Hippocampal formation (tissue), 2 donors: ENCODE data around the gene GPR155.
"Not testable (repeated sequence)": the region's sequence is repeated elsewhere in the genome, so short reads cannot be mapped to it uniquely, and the experiment has no call there.

Source experiments
- DNase-seq, 2 donors: peaks; one replicate each; lab custom pipeline; 2025; lab: John Stamatoyannopoulos, UW

The GPR155 gene

DNA sequence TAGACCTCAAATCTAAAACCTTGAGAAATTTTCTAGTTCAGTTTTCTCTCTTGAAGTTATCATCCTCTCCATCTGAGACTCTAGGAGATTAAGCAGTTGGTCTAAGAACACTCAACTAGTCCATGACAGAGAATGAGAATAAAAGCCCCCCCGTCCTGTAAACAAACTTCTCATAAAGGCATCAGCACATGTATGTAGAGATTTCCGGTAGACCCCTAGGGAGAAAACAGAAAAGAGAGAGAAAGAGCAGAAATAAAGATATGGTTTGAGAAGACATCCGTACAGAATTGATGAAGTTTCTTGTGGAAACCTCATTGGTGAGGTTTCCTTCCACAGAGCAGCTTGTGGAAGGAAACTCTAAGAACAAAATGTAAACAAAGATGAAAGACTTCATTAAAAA is 3.2 kb upstream of the GPR155 start:
- no peak for DNase-seq

DNA sequence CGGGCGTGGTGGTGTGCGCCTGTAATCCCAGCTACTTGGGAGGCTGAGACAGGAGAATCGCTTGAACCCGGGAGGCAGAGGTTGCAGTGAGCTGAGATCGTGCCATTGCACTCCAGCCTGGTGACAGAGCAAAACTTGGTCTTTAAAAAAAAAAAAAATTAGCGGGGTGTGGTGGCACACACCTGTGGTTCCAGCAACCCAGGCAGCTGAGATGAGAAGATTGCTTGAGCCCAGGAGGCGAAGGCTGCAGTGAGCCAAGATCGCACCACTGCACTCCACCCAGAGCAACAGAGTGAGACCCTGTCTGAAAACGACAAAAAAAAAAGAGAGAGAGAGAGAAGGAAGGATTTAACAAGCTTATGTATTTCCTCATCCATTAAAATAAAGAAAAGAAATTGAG is 2.7 kb upstream of the GPR155 start:
- not testable (repeated sequence) for DNase-seq

DNA sequence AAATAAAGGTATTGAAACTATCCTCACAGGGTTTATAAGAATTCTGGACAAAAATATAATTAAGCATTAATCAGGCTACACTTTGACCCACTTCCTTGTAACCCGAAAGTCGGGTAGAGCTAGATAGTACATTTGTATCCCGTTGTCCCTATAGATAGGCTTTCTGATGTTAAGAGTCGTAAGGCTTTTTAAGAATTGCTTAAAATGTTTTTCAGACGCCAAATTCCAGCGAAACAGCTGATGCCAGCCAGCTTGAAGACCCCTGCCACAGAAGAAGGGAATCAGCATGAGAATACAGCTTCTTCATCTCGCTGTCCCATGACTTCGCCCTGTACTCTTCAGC is 962 bp upstream of the GPR155 start:
- DNase-seq: no peak

DNA sequence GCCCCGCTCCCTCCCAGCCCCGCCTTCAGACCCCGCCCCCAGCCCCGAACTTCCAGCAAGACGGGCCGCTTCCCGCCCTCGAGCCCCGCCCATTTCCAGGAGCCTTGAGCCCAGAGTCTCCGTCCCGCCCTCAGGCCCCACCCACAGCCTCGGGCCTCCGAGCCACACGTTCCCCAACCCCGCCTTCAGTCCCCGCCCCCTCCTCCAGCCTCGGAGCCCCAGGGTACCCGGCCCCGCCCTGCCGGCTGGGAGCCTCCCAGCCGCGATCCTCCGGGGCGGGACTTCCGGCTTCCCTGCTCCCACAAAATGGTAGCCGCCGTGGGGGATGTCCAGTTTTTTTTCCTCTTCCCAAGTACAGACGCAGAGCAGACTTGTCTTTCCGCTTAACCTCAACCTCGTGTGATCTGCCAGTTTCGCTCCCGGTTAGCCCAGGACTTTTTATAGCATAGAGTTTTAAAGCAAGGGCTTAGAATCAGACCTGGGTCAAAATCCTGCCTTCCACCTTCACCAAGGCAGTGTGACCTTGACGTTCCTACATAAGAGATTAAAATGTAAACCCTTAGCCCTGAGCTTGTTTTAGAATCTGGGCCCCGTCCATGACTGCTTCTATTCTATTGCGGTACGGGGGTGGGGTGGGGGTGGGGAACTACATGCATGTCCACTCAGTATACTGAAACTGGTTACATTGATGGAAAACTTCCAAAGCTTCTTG is 435 bp upstream of the GPR155 start:
- DNase-seq: peak; percentile 96 to 98

DNA sequence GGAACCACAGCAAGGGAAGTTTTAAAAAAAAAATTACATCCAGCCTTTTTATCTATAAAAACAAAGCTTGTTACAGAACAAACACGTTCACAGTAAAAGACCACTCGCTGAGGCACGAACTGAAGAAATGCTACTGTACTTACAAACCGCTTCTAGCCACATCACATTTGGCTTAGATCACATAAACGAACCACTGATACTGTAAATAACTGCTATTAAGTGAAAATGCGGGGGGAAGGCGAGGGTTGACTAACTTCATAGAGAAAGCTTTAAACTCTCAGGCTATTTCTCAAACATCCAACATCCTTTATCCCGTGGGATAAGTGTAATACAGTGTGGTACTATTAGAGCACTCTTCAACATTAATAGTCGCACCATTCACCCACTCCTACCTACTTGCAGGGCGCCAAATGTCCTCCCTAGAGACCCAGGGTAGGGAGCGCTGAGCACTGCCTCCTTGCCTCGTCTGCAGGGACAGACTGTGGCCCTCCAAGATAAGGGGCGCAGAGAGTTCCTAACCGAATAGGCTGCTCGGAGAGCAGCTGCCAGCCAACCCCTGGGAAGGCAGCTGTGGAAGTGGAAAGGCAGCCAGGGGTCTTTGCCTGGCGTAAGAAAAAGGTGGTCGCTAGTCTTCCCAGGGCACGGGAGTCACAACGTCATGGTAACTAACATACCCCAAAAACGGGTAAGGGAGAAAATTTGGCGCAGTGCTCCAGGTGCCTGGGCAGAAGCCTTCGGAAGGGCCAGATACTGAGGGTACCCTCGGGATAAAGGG is 854 bp downstream of the GPR155 start:
- DNase-seq: peak in 1 of 2 donors; percentile 34

DNA sequence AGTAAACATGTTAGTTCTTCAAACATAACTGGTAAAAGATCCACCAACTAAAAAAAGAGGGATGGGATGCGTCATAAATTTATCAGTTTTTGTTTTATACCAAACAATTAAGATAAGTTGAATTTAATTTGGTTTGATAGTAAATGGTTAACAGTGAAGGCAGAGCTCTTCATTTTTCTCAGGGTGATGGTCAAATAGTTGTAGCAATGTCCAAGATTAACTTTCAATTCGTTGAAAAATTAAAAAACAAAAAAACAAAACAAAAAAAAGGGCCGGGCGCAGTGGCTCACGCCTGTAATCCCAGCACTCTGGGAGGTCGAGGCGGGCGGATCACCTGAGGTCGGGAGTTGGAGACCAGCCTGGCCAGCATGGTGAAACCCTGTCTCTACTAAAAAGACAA is 1.8 kb downstream of the GPR155 start:
- DNase-seq: not testable (repeated sequence)

DNA sequence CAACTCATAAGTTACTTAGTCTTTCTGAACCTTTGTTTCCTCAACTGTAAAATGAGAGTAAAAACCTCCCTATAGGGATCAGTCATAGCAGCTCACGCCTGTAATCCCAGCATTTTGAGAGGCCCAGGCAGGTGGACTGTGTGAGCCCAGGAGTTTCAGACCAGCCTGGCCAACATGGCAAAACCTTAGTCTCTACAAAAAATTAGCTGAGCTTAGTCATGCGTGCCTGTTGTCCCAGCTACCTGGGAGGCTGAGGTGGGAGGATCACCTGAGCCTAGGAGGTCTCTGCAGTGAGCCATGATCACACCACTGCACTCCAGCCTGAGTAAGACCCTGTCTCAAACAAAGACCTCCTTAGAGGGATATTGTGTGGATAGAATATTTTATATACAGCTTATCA is 2.3 kb downstream of the GPR155 start:
- DNase-seq: no peak

DNA sequence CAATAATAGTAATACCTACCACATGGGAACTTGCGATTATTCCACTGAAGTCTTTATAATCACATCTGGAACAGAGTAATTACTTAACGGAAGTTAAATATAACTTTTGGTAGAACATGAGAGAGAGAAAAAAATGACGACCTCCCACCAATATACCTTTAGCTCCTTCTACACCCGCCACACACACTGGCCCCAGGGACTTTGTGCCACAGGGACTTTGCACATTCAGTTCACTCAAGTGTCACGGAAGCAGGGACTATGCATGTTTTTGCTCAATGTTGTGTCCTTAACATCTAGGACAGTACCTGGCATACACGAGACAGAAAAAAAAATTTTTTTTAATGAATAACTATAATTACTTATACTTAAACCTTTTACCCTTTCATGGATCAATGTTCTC is 4.0 kb downstream of the GPR155 start:
- no peak for DNase-seq

DNA sequence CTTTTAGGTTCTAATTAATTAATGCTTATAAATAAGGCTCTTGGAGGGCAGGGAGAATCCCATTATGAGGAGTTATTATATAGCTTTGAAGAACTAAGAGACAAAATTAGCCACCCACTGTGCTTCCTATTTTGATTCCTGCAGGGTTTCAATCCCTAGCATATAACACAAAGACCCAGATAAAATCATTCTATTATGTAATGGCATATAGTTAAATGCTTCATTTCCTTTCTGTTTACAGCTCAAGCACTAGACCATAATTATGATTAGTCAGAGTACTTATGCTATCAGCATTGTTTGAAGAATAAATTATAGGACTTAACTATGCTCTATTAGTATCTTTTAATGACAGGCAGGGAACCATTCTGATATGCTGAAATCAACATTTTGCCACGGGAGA is 9.1 kb downstream of the GPR155 start:
- DNase-seq: no peak

DNA sequence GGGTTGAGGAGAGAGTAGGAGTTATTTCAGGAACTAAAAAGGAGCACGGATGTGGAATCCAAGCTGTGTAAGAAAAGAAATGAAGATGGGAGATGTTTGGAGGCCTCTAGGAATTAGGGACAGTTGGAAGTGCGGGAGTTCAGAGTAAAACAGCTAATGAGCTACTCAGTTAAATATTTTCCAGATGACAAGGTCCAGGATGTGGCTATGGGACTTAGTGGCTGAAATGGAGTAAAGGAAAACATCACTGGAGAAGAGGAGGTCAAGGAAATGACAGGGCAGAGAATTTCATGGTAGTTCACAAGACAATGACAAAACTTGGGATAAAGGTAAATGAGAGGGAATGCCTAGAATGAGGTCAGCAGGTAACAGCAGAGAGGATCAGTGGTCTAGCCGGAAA is 13.0 kb downstream of the GPR155 start:
- no peak for DNase-seq

DNA sequence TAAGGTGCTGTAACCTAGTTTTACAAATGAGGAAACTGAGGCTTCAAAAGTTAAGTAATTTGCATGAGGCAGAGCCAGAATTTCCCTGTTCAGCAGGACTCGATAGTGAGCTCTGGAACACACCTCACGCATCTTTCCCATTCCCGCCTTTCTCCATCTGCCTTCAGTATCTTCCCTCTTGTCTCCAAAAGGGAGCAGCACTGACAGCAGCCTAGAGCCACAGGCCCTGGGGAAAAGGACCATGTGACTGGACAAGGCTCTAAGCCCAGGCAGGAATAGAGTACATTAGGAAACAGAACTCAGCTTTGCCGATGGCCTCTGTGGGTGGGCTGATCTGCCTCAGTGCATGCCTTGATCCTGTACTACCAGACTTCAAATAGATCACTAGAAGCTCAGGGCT is 21.5 kb downstream of the GPR155 start:
- DNase-seq: no peak

DNA sequence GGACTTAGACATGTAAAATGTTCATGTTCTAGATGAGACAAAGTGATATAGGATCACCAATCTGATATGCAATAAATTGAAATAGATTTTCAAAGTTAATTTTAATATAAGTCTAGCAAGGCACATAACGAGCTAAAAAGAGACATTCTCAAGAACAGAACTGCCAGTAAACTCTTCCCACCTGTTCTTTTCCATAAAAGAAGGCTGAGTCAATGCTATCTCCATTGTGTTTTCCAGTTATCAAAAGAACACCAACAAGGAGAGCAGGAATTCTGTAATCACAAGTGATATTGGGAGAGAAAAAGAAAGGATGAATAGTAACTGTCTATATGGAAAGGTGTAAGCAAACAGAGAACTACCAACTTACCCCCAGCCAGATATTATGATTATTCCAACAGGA is 25.6 kb downstream of the GPR155 start:
- no peak for DNase-seq

DNA sequence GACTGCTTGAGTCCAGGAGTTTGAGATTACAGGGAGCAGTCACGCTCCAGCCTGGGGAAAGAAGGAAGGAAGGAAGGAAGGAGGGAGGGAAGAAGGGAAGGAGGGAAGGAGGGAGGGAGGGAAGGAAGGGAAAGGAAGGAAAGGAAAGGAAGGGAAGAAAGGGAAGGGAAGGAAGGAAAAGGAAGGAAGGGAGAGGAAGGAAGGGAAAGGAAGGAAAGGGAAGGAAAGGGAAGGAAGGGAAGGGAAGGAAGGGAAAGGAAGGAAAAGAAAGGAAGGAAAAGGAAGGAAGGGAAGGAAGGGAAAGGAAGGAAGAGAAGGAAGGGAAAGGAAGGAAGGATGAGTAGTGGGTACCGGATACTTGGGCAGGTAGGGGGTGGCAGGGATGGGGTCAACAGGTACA is 32.3 kb downstream of the GPR155 start:
- DNase-seq: no peak

DNA sequence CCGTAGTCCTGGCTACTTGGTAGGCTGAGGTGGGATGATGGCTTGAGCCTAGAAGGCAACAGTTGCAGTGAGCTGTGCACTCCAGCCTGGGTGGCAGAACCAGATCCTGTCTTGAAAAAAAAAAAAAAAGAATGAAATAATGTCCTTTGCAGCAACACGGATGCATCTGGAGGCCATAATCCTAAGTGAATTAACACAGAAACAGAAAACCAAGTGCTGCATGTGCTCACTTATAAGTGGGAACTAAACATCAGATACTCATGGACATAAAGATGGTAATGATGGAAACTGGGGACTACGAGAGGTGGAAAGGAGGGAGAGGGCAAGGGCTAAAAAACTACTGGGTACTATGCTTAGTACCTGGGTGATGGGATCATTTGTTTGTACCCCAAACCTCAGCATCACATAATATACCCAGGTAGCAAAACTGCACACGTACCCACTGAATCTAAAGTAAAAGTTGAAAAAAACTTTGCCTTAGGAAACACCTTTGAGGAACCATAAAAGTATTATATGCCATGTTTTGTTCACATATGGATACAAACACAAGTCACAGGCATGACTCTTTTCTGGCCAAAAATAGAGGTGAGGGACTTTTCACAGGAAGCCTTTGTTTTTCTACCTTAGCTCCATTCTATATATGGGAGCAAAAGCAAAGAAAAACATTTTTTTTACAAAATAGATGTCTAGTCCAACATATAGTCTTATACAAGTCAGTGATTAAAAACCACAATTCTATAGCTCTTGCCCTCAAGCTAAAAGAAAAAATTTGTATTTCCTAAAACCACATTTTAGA is 36.6 kb downstream of the GPR155 start:
- no peak for DNase-seq

DNA sequence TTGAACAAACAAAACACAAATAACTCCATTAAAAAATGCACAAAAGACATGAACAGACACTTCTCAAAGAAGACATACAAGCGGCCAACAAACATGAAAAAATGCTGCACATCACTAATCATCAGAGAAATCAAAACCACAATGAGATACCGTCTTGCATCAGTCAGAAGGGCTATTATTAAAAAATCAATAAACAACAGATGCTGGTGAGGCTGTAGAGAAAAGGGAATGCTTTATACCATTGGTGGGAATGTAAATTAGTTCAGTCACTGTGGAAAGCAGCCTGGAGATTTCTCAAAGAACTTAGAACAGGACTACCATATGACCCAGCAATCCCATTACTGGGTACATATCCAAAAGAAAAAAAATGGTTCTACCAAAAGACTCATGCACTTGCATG is 37.8 kb downstream of the GPR155 start:
- DNase-seq: no peak

DNA sequence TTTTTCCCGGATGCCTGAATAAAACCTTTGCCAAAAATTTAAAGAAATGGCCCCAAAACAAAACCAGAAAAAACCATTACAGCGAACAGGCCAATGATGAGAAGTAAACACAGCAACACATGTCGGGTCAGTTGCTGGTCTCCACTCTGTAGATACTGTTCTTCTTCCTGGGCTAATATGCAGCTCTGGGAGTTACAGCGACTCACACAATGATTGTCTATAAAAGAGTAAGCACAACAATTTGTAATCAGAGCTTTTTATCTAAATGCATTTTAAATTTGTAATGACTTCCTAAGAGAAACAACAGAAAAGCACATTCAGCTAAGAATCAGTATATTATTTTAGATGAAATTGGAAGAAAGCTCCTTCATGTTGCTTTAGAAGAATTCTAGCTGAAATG is 40.3 kb downstream of the GPR155 start:
- DNase-seq: no peak

DNA sequence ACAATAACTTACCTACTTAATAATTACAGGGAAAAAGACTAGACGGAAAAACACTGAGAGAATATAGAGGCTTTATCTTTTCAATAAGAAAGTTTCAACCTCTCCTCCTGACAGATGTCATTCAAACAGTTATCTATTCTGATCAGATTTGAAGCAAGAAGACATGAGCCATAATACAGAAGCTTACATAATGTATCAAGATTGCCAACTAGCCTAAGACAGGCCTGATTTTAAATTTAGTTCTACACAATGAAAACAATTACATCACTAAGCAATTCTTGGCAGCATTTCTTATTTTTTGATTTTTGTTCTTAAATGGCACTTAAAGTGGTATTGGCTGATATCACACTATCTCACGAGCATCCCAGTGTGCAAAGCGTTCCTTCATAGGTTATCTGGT is 41.6 kb downstream of the GPR155 start:
- no peak for DNase-seq

DNA sequence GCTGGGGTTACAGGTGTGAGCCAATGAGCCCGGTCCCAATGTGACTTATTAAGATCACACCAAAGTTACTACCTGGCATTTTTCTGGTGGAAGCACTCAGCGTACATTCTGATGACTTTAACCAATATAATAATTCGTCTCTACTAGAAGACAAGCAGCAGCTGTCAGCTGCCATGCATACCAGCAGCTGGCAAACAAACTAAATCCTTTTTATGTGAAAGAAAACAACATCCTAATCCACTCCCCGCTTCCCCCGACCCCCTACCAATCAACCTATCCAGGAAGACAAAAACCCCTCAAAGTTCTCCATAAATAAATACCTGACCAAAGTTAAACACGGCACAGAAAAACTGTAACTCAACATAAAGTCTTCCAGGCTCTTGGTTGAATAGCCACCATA is 42.1 kb downstream of the GPR155 start:
- no peak for DNase-seq

DNA sequence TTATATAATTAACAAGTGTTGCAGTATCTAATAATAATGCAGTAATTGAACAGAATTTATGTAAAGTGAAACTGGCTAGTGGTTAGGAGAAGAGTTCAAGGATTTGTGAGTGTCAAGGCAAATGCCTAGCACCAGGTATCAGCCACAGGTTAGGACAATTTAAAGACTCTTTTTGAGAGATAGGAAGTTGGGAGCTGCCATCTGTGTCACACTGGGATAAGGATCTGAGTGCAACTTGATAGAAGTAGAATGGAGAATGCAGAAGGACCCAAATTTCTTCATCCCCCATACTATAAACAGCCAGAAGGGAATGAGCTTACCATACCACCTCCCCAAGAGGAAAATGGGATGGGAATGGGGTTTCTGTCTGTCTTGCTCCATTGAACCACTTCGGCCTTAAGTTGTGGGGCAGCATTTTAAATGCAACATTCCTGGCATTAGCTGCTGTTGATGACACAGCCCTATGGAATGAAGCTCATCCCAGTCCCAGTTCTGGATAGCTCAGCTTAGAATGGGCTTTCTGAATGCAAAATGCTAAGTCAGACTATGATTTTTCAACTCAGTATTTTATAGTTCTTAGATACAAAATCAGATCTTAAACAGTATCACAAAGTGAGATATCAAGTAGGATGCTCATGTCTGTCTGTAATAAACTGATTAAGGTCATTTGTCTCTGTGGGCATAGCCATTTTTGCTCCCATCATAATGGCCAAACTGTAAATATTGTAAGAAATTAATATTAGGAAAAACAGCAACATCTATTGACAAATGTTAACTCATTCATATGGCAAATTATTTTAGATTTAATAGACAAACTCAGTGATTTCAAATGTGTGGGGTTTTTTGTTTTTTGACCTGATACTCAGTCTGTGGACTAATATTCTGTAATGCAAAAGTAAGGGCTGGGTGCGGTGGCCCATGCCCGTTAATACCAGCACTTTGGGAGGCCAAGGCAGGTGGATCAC is 44.0 kb downstream of the GPR155 start:
- DNase-seq: no peak

DNA sequence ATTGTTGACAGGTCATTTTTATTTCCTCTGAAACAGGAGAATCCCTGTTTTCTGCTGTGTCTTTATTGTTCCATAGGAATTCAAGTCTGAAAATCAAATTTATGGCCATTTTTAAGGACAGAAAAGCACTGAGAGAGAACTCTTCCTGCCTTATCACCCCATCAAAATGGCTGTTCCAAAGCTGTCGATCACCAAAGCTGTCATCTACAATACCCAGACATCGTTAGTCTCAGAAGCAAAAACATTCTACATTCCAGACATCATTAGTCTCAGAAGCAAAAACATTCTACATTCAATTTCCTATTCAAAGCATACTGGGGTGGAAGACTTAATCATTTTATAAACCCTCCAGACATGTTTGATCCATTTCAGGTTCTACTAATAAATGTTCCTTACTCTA is 46.9 kb downstream of the GPR155 start:
- DNase-seq: no peak

DNA sequence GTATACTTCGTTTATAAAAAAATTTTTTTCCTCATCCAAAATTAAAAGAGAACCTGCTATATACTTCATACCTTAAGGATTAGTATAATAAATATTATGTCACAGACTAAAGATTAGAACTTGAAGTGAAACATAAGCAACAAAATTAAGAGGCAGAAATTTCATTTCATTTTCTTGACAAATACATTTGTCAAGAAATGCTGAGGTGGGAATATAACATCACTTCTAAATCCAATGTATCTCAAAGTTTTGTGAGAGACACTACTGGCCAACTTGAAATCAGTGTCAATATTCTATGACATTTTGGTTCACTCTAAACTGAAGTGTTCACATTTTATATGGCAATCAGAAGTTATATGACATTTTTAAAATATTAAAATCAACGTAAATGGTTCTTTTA is 47.5 kb downstream of the GPR155 start:
- DNase-seq: no peak
